SKM-1 (cell line): ENCODE results near the gene XXYLT1.

ENCODE experiments used
- DNase-seq: peaks from one replicate; lab custom pipeline; 2025; ENCODE audit not compliant: unreplicated experiment; lab: John Stamatoyannopoulos, UW

XXYLT1 gene

GRCh38 chr3:195172039-195172684 lies 98.8 kb downstream of the XXYLT1 start:
- DNase-seq: no peak

- DNase-seq: no peak
Measured at GRCh38 chr3:195171093-195171873, 99.7 kb downstream of the XXYLT1 start.

GRCh38 chr3:195170496-195170895 lies 100.5 kb downstream of the XXYLT1 start:
- no peak for DNase-seq

- no peak for DNase-seq
Measured at GRCh38 chr3:195169011-195169649, 101.8 kb downstream of the XXYLT1 start.

GRCh38 chr3:195168009-195168762 lies 102.8 kb downstream of the XXYLT1 start:
- no peak for DNase-seq

GRCh38 chr3:195165790-195166189 lies 105.2 kb downstream of the XXYLT1 start:
- no peak for DNase-seq

GRCh38 chr3:195165265-195165609 lies 105.7 kb downstream of the XXYLT1 start:
- DNase-seq: no peak

GRCh38 chr3:195164573-195165264 lies 106.2 kb downstream of the XXYLT1 start:
- DNase-seq: no peak

- DNase-seq: no peak
Measured at GRCh38 chr3:195163719-195164572, 107.0 kb downstream of the XXYLT1 start.

GRCh38 chr3:195162816-195163215 lies 108.1 kb downstream of the XXYLT1 start:
- DNase-seq: no peak

- no peak for DNase-seq
Measured at GRCh38 chr3:195162033-195162669, 108.8 kb downstream of the XXYLT1 start.

GRCh38 chr3:195160908-195161434 lies 110.0 kb downstream of the XXYLT1 start:
- no peak for DNase-seq

- DNase-seq: no peak
Measured at GRCh38 chr3:195160257-195160898, 110.6 kb downstream of the XXYLT1 start.

- no peak for DNase-seq
Measured at GRCh38 chr3:195159814-195160165, 111.2 kb downstream of the XXYLT1 start.

- DNase-seq: no peak
Measured at GRCh38 chr3:195159117-195159813, 111.7 kb downstream of the XXYLT1 start.

- DNase-seq: no peak
Measured at GRCh38 chr3:195156286-195156890, 114.6 kb downstream of the XXYLT1 start.

GRCh38 chr3:195155570-195156241 lies 115.3 kb downstream of the XXYLT1 start:
- no peak for DNase-seq
